ENCODE measurements around the gene XPO5. TPM values are rescaled to one million over a fixed set of nuclear protein-coding genes. Genes with fewer than 3 reads are reported as not detected.

Gene XPO5
- polyA plus RNA-seq, 1 experiment: 37.7 TPM

- no peak overlapping the region for H3K4me3 ChIP-seq (ENCODE audit: low read depth, low read length)
- no peak for DNase-seq (ENCODE audit: low read depth)
- ChIA-PET CTCF (interaction anchor here (1.2 kb wide), 1 partner anchor 16 kb away, joined by 3 read pairs; no protein-coding TSS in a partner anchor), POLR2A (interaction anchor here (0.6 kb wide), 1 partner anchor 423 kb away, joined by 7 read pairs; no protein-coding TSS in a partner anchor)
- H3K27me3 ChIP-seq (ENCODE audit: control insufficient read depth, insufficient read depth, low read length): no peaks in the 10 kb centered on the region
- no peak for TF ChIP-seq CTCF (IDR thresholded peaks at IDR 0.05; ENCODE audit: insufficient read depth, low read depth, low read length)
- peaks cover 8% of the 10 kb centered on the region for H3K36me3 ChIP-seq (ENCODE audit: control insufficient read depth, insufficient read depth, low read length)
Measured at GRCh38 chr6:43613721-43614395, 38.0 kb upstream of the XPO5 start.

GRCh38 chr6:43610431-43610830 is 34.6 kb upstream of the XPO5 start:
- no peak for DNase-seq (ENCODE audit: low read depth)
- Histone ChIP-seq H3K4me3 (ENCODE audit: low read depth, low read length) (no peak overlapping the region), H3K27me3 (ENCODE audit: control insufficient read depth, insufficient read depth, low read length) (no peaks in the 10 kb centered on the region), H3K36me3 (ENCODE audit: control insufficient read depth, insufficient read depth, low read length) (peaks cover 9% of the 10 kb centered on the region)
- CTCF ChIA-PET: interaction anchor here (0.5 to 1.7 kb wide), 5 partner anchors 10 to 469 kb away, joined by 3 to 7 read pairs (median 3); no protein-coding TSS in a partner anchor
- no peak for TF ChIP-seq CTCF (IDR thresholded peaks at IDR 0.05; ENCODE audit: insufficient read depth, low read depth, low read length)
- POLR2A ChIA-PET: no interaction called here

- CTCF ChIA-PET: interaction anchor here (1.3 to 3.7 kb wide), 10 partner anchors 11 to 469 kb away, joined by 3 to 21 read pairs (median 12); partner anchors contain the start of gene VEGFA
Measured at GRCh38 chr6:43609402-43609801, 33.6 kb upstream of the XPO5 start.

GRCh38 chr6:43608807-43609206 is 33.0 kb upstream of the XPO5 start:
- POLR2A ChIA-PET: no interaction called here
- CTCF ChIA-PET: interaction anchor here (0.6 to 3.7 kb wide), 22 partner anchors 9 to 470 kb away, joined by 3 to 21 read pairs (median 6); partner anchors contain the start of genes GTPBP2, MAD2L1BP, RSPH9 and VEGFA
- peaks cover 6% of the 10 kb centered on the region for H3K36me3 ChIP-seq (ENCODE audit: control insufficient read depth, insufficient read depth, low read length)

More at GRCh38 chr6:43609402-43609801, 33.6 kb upstream of the XPO5 start:
- DNase-seq (ENCODE audit: low read depth): no peak
- no peak for TF ChIP-seq CTCF (IDR thresholded peaks at IDR 0.05; ENCODE audit: insufficient read depth, low read depth, low read length)
- no peaks in the 10 kb centered on the region for H3K27me3 ChIP-seq (ENCODE audit: control insufficient read depth, insufficient read depth, low read length)
- H3K36me3 ChIP-seq (ENCODE audit: control insufficient read depth, insufficient read depth, low read length): peaks cover 9% of the 10 kb centered on the region
- POLR2A ChIA-PET: no interaction called here
- H3K4me3 ChIP-seq (ENCODE audit: low read depth, low read length): no peak overlapping the region

More at GRCh38 chr6:43608807-43609206, 33.0 kb upstream of the XPO5 start:
- no peak for TF ChIP-seq CTCF (IDR thresholded peaks at IDR 0.05; ENCODE audit: insufficient read depth, low read depth, low read length)
- no peak overlapping the region for H3K4me3 ChIP-seq (ENCODE audit: low read depth, low read length)
- H3K27me3 ChIP-seq (ENCODE audit: control insufficient read depth, insufficient read depth, low read length): no peaks in the 10 kb centered on the region
- DNase-seq (ENCODE audit: low read depth): no peak
